Right lobe of liver (tissue), 6 donors: ENCODE data around the gene KASH5. TPM values are rescaled to one million over a fixed set of nuclear protein-coding genes. Genes with fewer than 3 reads are reported as not detected.

Experiments used
- ATAC-seq, 4 donors: fragments of 200-7000 bp; cut with Tn5 transposase; one replicate each; pipeline ENCODE4 v1.9.1; 2020; ENCODE audit warnings: mild to moderate bottlenecking in 4 of 4, moderate library complexity in 4 of 4
- DNase-seq, 3 donors: peaks; one replicate each; pipeline ENCODE4 v3.0.0-alpha.2; 2020
- H3K27ac ChIP-seq, 3 donors: fragments of 200-600 bp; one replicate each; pipeline ENCODE4 v1.8.0; 2022
- H3K27me3 ChIP-seq, 2 donors: fragments of 200-600 bp; one replicate each; pipeline ENCODE4 v1.8.0; 2022
- H3K36me3 ChIP-seq, 4 donors: fragments of 200-600 bp; sonication (generic) in 1 of 4; one replicate each; pipeline versions ENCODE4 v1.5.1 to v1.8.0; 2017 to 2022; ENCODE audit warnings: control low read depth in 1 of 4
- H3K4me1 ChIP-seq, 4 donors: fragments of 200-600 bp; sonication (generic) in 1 of 4; one replicate each; pipeline versions ENCODE4 v1.5.1 to v1.8.0; 2017 to 2022; ENCODE audit warnings: control low read depth in 1 of 4
- H3K4me3 ChIP-seq, 3 donors: fragments of 200-600 bp; one replicate each; pipeline ENCODE4 v1.8.0; 2022
- H3K9me3 ChIP-seq, 4 donors: fragments of 200-600 bp; sonication (generic) in 1 of 4; one replicate each; pipeline versions ENCODE4 v1.5.1 to v1.8.0; 2017 to 2022; ENCODE audit warnings: control low read depth in 1 of 4
- POLR2A ChIP-seq: fragments of 450-650 bp; IDR thresholded peaks from one replicate; pipeline ENCODE4 v1.6.1; 2017; ENCODE audit warnings: antibody characterized with exemption, mild to moderate bottlenecking
- WGBS: methylation state at CpG from one replicate; pipeline ENCODE4 v1.1.6; 2018; ENCODE audit warnings: low coverage, low lambda C conversion rate; ENCODE audit not compliant: insufficient coverage; ENCODE audit errors: missing lambda C conversion rate; 5-methylcytosine and 5-hydroxymethylcytosine counted together
- intact Hi-C, 2 donors: fragments of 100-400 bp; cut with DNase I; formaldehyde crosslinking; loops; one replicate each; pipeline versions ENCODE4 v1.11.2 to v1.14.1; 2022
- total RNA-seq, 6 experiments: library from RNA; depleted of rRNA in 2 of 6; stranded (reverse); fragments of >200 nt in 2 of 6; fragmentation: NEBNext Ultra II Directional in 3 of 6; extraction: Animal tissue kit (Norgen Biotek cat#: 25700) in 3 of 6; gene quantifications; one replicate each; pipeline versions ENCODE4 v1.1.0 to v1.2.4, GENCODE V29; 2016 to 2023
- TF ChIP-seq, protein P1 (sequence below), 4 donors: fragments of 200-600 bp in 3 of 4; fragments of 450-650 bp in 1 of 4; IDR thresholded peaks; one replicate each; pipeline versions ENCODE4 v1.5.1 to v1.8.0; 2016 to 2022; ENCODE audit warnings: antibody characterized with exemption in 4 of 4, mild to moderate bottlenecking in 2 of 4
- donor health status: DM: no; HTN: yes; CAD: no.
- donor health status: DM: no; HTN: no; CAD: no.
- donor health status: DM: no; HTN: no; CAD: no.
- donor health status: DM: no; HTN: yes; CAD: no.
- donor health status: DM: no; HTN: yes; CAD: no.

Gene KASH5
- total RNA-seq, 6 experiments from 2014 or later, result 0.32 TPM; not detected in 5

DNA sequence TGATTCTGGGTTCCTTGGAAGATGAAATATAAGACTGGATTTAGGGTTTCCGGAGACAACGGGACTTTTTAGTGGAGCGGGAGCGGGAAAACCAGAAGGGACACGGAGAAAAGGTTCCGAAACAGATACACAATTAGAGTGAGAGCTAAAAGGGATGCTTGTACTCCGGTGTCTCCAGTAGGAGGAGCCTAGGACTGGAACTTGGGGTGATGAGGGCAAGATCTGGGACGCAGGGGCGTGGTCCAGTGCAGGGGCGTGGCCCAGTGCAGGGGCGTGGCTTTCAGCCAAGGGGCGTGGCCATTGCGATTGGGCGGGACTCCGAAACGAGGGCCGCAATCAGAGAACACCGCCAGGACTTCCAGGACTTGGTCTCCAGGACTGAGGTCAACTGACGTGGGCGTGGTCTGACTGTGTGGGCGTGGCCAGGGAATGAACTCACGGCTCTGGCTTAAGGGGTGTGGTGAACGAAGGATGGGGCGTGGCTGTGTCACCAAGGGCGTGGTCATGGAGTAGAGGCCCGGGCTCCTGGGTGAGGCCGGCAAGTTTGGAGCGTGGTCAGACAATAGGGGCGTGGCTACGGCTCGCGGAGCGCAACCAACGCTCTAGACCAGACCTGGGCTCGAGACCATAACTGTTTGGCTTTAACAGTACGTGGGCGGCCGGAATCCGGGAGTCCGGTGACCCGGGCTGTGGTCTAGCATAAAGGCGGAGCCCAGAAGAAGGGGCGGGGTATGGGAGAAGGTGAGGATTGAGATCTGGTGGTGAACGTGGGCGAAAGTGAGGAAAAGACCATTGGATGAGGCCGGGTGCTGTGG, 24.6 kb upstream of the KASH5 start, which contains the start of gene DKKL1:
Gene DKKL1 (plus strand): TSS at position 610 of the 815 bp plus-strand sequence. CDS start 122 bp downstream, at position 732.
- Histone ChIP-seq H3K36me3 (no peaks in the 10 kb centered on the region), H3K27ac (peak within 1 kb of the TSS in 2 of 3 donors; percentile 68 to 88), H3K27me3 (no peaks in the 10 kb centered on the region), H3K4me1 (peaks cover 0 to 8% (median 3%) of the 10 kb centered on the region in 4 donors), H3K9me3 (no peaks in the 10 kb centered on the region), H3K4me3 (peak within 1 kb of the TSS; percentile 9 to 62 (median 31))
- ATAC-seq, result peak; percentile 87 to 93 (median 92)
- DNase-seq, result peak; percentile 98 to 99 (median 98)
- WGBS, result 4% methylated on average over 34 of the region's 46 CpGs
- TF ChIP-seq, protein P1, sequence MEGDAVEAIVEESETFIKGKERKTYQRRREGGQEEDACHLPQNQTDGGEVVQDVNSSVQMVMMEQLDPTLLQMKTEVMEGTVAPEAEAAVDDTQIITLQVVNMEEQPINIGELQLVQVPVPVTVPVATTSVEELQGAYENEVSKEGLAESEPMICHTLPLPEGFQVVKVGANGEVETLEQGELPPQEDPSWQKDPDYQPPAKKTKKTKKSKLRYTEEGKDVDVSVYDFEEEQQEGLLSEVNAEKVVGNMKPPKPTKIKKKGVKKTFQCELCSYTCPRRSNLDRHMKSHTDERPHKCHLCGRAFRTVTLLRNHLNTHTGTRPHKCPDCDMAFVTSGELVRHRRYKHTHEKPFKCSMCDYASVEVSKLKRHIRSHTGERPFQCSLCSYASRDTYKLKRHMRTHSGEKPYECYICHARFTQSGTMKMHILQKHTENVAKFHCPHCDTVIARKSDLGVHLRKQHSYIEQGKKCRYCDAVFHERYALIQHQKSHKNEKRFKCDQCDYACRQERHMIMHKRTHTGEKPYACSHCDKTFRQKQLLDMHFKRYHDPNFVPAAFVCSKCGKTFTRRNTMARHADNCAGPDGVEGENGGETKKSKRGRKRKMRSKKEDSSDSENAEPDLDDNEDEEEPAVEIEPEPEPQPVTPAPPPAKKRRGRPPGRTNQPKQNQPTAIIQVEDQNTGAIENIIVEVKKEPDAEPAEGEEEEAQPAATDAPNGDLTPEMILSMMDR (IDR thresholded peaks at IDR 0.05), result peak in 2 of 4 donors; percentile 9 to 12
- no peak for TF ChIP-seq POLR2A
- intact Hi-C loops, result no loop called here

DNA sequence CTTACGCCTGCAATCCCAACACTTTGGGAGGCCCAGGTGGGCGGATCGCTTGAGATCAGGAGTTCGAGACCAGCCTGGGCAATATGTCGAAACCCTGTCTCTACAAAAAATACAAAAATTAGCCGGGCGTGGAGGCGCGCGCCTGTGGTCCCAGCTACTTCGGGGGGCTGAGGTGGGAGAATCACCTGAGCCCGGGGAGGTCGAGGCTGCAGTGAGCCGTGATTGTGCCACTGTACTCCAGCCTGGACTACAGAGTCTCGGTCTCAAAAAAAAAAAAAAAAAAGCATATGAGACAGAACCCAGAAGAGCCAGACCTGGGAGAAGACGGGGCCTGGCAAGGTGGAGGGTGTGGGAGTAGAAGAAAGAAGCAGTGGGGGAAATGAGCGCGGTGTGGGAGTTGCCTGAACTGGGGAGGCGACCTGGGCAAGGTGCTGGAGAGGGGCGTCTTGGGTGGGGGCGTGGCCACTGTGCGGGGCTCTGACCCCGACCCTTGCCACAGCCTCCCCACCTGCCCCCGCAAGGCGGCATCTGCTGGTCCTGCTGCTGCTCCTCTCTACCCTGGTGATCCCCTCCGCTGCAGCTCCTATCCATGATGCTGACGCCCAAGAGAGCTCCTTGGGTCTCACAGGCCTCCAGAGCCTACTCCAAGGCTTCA, 23.8 kb upstream of the KASH5 start:
- peaks cover 0 to 8% (median 3%) of the 10 kb centered on the region in 4 donors for H3K4me1 ChIP-seq
- H3K9me3 ChIP-seq, result no peaks in the 10 kb centered on the region
- 71% methylated on average over 13 of the region's 27 CpGs for WGBS
- peak overlapping the region in 2 of 3 donors; percentile 31 to 36 for H3K4me3 ChIP-seq
- ATAC-seq, result no peak
- TF ChIP-seq, protein P1 (IDR thresholded peaks at IDR 0.05), result no peak
- TF ChIP-seq POLR2A, result no peak
- H3K27ac ChIP-seq, result no peak overlapping the region
- intact Hi-C loops, result no loop called here
- no peaks in the 10 kb centered on the region for H3K27me3 ChIP-seq
- DNase-seq, result no peak
- H3K36me3 ChIP-seq, result no peaks in the 10 kb centered on the region

DNA sequence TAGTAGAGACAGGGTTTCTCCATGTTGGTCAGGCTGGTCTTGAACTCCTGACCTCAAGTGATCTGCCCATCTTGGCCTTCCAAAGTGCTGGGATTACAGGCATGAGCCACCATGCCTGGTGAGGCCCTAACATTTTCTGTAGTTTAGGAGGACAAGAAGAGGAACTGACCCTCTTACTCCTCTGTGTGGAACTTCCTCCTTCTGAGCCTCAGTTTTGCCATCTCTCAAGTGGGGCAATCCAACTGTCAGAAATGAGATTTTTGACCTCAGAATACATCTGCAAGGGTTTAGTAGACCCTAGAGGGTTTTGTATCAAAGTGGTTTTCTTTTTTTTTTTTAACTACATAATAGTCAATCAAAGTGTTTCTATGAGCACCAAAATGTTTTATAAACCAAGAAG, 21.9 kb upstream of the KASH5 start:
- Histone ChIP-seq H3K4me3 (no peak overlapping the region), H3K4me1 (peaks cover 0 to 8% (median 3%) of the 10 kb centered on the region in 4 donors), H3K9me3 (no peaks in the 10 kb centered on the region), H3K27me3 (no peaks in the 10 kb centered on the region), H3K36me3 (no peaks in the 10 kb centered on the region), H3K27ac (no peak overlapping the region)
- intact Hi-C loops, result no loop called here
- ATAC-seq, result no peak
- DNase-seq, result no peak
- TF ChIP-seq POLR2A, result no peak
- TF ChIP-seq, protein P1 (IDR thresholded peaks at IDR 0.05), result no peak

DNA sequence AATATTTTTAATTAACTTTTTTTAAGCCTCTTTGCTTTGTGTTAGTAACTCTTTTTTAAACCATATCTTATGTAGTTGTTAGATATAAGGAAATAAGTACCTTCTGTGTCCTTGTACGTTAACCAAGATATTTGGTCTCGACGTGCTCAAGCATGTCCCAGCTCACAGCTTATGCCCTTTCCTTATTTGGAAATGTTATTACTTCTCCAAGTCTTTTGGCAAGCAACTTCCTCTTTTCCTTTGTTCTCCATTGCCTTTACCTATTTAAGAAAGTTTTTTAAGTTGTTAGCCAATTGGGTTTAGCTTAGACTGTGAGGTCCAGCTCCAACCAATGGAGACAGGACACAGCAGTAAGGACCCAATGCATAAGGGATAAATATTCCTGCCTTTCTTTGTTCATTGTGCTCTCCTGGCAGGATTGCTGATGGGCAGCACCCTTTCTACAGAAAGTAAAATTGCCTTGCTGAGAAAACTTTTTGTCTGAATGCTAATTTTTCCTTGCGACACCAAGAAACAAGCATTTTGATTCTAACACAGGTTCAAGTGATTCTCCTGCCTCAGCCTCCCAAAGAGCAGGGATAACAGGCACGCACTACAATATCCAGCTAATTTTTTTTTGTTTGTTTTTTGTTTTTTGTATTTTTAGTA, 19.2 kb upstream of the KASH5 start:
- intact Hi-C loops, result no loop called here
- H3K4me1 ChIP-seq, result peaks cover 0 to 3% (median 0%) of the 10 kb centered on the region in 4 donors
- H3K36me3 ChIP-seq, result no peaks in the 10 kb centered on the region
- H3K27me3 ChIP-seq, result no peaks in the 10 kb centered on the region
- no peaks in the 10 kb centered on the region for H3K9me3 ChIP-seq
- no peak overlapping the region for H3K27ac ChIP-seq
- 87% methylated on average over 5 of the region's 5 CpGs for WGBS
- ATAC-seq, result no peak
- TF ChIP-seq, protein P1 (IDR thresholded peaks at IDR 0.05), result no peak
- no peak for TF ChIP-seq POLR2A
- no peak overlapping the region for H3K4me3 ChIP-seq
- DNase-seq, result no peak
